SH-SY5Y (cell line): ENCODE data around the gene IL17RC.

Experiments used
- GATA2 ChIP-seq: IDR thresholded peaks from 2 replicates; pipeline ENCODE4 v1.6.1; 2011; ENCODE audit warnings: mild to moderate bottlenecking, low read depth, low read length
- GATA3 ChIP-seq: IDR thresholded peaks from 2 replicates; pipeline ENCODE4 v1.6.1; 2011; ENCODE audit warnings: low read depth, mild to moderate bottlenecking, low read length, moderate library complexity

- TF ChIP-seq GATA3 (no peak), GATA2 (no peak)
Observed at GRCh38 chr3:9969632-9970019, 52.7 kb downstream of the IL17RC start.
